GM23338 (cell line): ENCODE measurements around the gene CACNG3. TPM values are rescaled to one million over a fixed set of nuclear protein-coding genes. Genes with fewer than 3 reads are reported as not detected.

Experiments used
- ATAC-seq: fragments of 200-7000 bp; cut with Tn5 transposase; 3 replicates; pipeline ENCODE4 v1.9.1; 2020
- DNase-seq: peaks from one replicate; pipeline ENCODE4 v3.0.0-alpha.2; 2015; ENCODE audit warnings: low spot score
- H2AFZ ChIP-seq: fragments of 200-600 bp; sonication (generic); 2 replicates; pipeline ENCODE4 v1.8.0; 2016; ENCODE audit warnings: antibody characterized with exemption, mild to moderate bottlenecking, moderate library complexity
- H3F3A ChIP-seq: fragments of 200-600 bp; sonication (generic); replicated peaks from 2 replicates; pipeline ENCODE4 v1.8.0; 2017; ENCODE audit warnings: antibody characterized with exemption, mixed run types, low read depth
- H3K27ac ChIP-seq: fragments of 200-600 bp; sonication (generic); 2 replicates; pipeline ENCODE4 v1.6.1; 2016; ENCODE audit warnings: low read depth
- H3K27me3 ChIP-seq: fragments of 200-600 bp; sonication (generic); 2 replicates; pipeline ENCODE4 v1.8.0; 2016; ENCODE audit warnings: mild to moderate bottlenecking, mixed run types, moderate library complexity; ENCODE audit not compliant: insufficient read depth
- H3K36me3 ChIP-seq: fragments of 200-600 bp; sonication (generic); 2 replicates; pipeline ENCODE4 v1.8.0; 2016; ENCODE audit warnings: mild to moderate bottlenecking; ENCODE audit not compliant: insufficient read depth
- H3K4me1 ChIP-seq: fragments of 200-600 bp; sonication (generic); 2 replicates; pipeline ENCODE4 v1.8.0; 2016; ENCODE audit warnings: mild to moderate bottlenecking, moderate library complexity; ENCODE audit not compliant: insufficient read depth
- H3K4me2 ChIP-seq: fragments of 200-600 bp; sonication (generic); 2 replicates; pipeline ENCODE4 v1.7.1; 2017; ENCODE audit warnings: mixed run types
- H3K4me3 ChIP-seq: fragments of 200-600 bp; sonication (generic); 2 replicates; pipeline ENCODE4 v1.6.1; 2016; ENCODE audit warnings: mixed run types
- H3K79me2 ChIP-seq: fragments of 200-600 bp; sonication (generic); replicated peaks from 2 replicates; pipeline ENCODE4 v1.8.0; 2017; ENCODE audit warnings: mild to moderate bottlenecking; ENCODE audit not compliant: insufficient read depth
- H3K9me2 ChIP-seq: fragments of 200-600 bp; sonication (generic); 2 replicates; pipeline ENCODE4 v1.8.0; 2017; ENCODE audit not compliant: insufficient read depth
- H4K20me1 ChIP-seq: fragments of 200-600 bp; sonication (generic); replicated peaks from 2 replicates; pipeline ENCODE4 v1.8.0; 2017; ENCODE audit warnings: mild to moderate bottlenecking; ENCODE audit not compliant: insufficient read depth
- H3K27ac Mint-ChIP-seq: 2 replicates; pipeline ENCODE4 v1.8.0; 2020; ENCODE audit warnings: inconsistent platforms, mild to moderate bottlenecking, moderate library complexity, mixed read lengths
- H3K27me3 Mint-ChIP-seq: 3 replicates; pipeline ENCODE4 v1.8.0; 2022; ENCODE audit warnings: low read depth, mild to moderate bottlenecking, moderate library complexity, mixed read lengths, inconsistent platforms; ENCODE audit not compliant: insufficient read depth, poor library complexity
- H3K36me3 Mint-ChIP-seq: 3 replicates; pipeline ENCODE4 v1.8.0; 2021; ENCODE audit warnings: low read depth, mild to moderate bottlenecking, inconsistent platforms, moderate library complexity, mixed read lengths
- H3K4me1 Mint-ChIP-seq: 3 replicates; pipeline ENCODE4 v1.8.0; 2020; ENCODE audit warnings: mild to moderate bottlenecking, inconsistent platforms, mixed read lengths
- H3K4me3 Mint-ChIP-seq: 3 replicates; pipeline ENCODE4 v1.8.0; 2021; ENCODE audit warnings: moderate library complexity, mild to moderate bottlenecking, inconsistent platforms, mixed read lengths
- H3K9me3 Mint-ChIP-seq: 3 replicates; pipeline ENCODE4 v1.8.0; 2020; ENCODE audit warnings: moderate library complexity, mild to moderate bottlenecking, inconsistent platforms, mixed read lengths
- CREB1 ChIP-seq: fragments of 250-450 bp; sonication (Bioruptor Pico); IDR thresholded peaks from 2 replicates; pipeline ENCODE4 v1.5.0; 2020; ENCODE audit warnings: low read depth, mild to moderate bottlenecking, moderate library complexity
- EZH2 ChIP-seq: fragments of 200-600 bp; sonication (generic); IDR thresholded peaks from one replicate; pipeline ENCODE4 v1.8.0; 2017; ENCODE audit warnings: antibody characterized with exemption, mild to moderate bottlenecking, low read depth; ENCODE audit not compliant: unreplicated experiment
- EZH2phosphoT487 ChIP-seq: fragments of 200-600 bp; sonication (generic); IDR thresholded peaks from one replicate; pipeline ENCODE4 v1.8.1; 2018; ENCODE audit warnings: antibody characterized with exemption; ENCODE audit not compliant: unreplicated experiment
- JUNB ChIP-seq: IDR thresholded peaks from one replicate; pipeline ENCODE4 v1.6.1; 2016; ENCODE audit warnings: antibody characterized with exemption; ENCODE audit not compliant: unreplicated experiment
- NANOG ChIP-seq: IDR thresholded peaks from 2 replicates; pipeline ENCODE4 v1.6.1; 2016; ENCODE audit warnings: antibody characterized with exemption, borderline replicate concordance
- POLR2AphosphoS5 ChIP-seq: IDR thresholded peaks from 2 replicates; pipeline ENCODE4 v1.6.1; 2016; ENCODE audit warnings: antibody characterized with exemption, low read depth
- STAT1 ChIP-seq: IDR thresholded peaks from one replicate; pipeline ENCODE4 v1.6.1; 2016; ENCODE audit warnings: antibody characterized with exemption; ENCODE audit not compliant: unreplicated experiment
- ZNF114 ChIP-seq: fragments of 250-450 bp; sonication (Bioruptor Pico); IDR thresholded peaks from 2 replicates; pipeline ENCODE4 v1.5.0; 2020; ENCODE audit warnings: mild to moderate bottlenecking, moderate library complexity
- ZNF331 ChIP-seq: fragments of 250-450 bp; sonication (Bioruptor Pico); IDR thresholded peaks from 2 replicates; pipeline ENCODE4 v1.5.0; 2020; ENCODE audit warnings: low read depth, mild to moderate bottlenecking, moderate library complexity
- polyA plus RNA-seq: library from polyadenylated mRNA; unstranded; fragments of >200 nt; fragmentation: Nextera tagmentation; extraction: Ambion mirVana; gene quantifications from 2 replicates; pipeline ENCODE4 v1.2.1, GENCODE V29; 2016
- total RNA-seq: library from RNA; depleted of rRNA; stranded (reverse); fragments of >200 nt; shearing (Covaris generic); gene quantifications from 2 replicates; pipeline ENCODE4 v1.2.3, GENCODE V29; 2014
- TF ChIP-seq, protein P1 (sequence below): IDR thresholded peaks from one replicate; pipeline ENCODE4 v1.6.1; 2018; ENCODE audit warnings: antibody characterized with exemption; ENCODE audit not compliant: unreplicated experiment
- TF ChIP-seq, protein P2 (sequence below): fragments of 250-450 bp; sonication (Bioruptor Pico); IDR thresholded peaks from 2 replicates; pipeline ENCODE4 v1.5.0; 2020; ENCODE audit warnings: mild to moderate bottlenecking, moderate library complexity
- TF ChIP-seq, protein P3 (sequence below), 2 experiments: fragments of 200-600 bp in 1 of 2; sonication (generic) in 1 of 2; conservative IDR thresholded peaks; 2 replicates each; pipeline versions ENCODE4 v1.5.1 to v1.6.1; 2016 to 2017; ENCODE audit warnings: antibody characterized with exemption in 2 of 2, low read depth in 2 of 2, mild to moderate bottlenecking in 2 of 2, moderate library complexity in 1 of 2
- TF ChIP-seq, protein P4 (sequence below): IDR thresholded peaks from 2 replicates; pipeline ENCODE4 v1.6.1; 2016; ENCODE audit warnings: antibody characterized with exemption

CACNG3 gene
- total and polyA plus RNA-seq, 2 experiments from 2014 or later = not detected

- no peaks in the 10 kb centered on the region for H3K36me3 ChIP-seq
- Mint-ChIP-seq H3K4me3 (no peak overlapping the region), H3K9me3 (peaks cover 14% of the 10 kb centered on the region), H3K4me1 (peaks cover 4% of the 10 kb centered on the region; the same call in 2 of the 3 replicates), H3K27ac (no peak overlapping the region), H3K36me3 (no peaks in the 10 kb centered on the region), H3K27me3 (peaks cover 4% of the 10 kb centered on the region)
- no peak overlapping the region for H3K27ac ChIP-seq
- DNase-seq = no peak
- H3F3A ChIP-seq = no peaks in the 10 kb centered on the region
- no peak overlapping the region for H2AFZ ChIP-seq
- no peaks in the 10 kb centered on the region for H3K79me2 ChIP-seq
- H3K4me1 ChIP-seq = no peaks in the 10 kb centered on the region
- 0 out of 2 replicates have a peak, but pooled peaks cover 4% of the 10 kb centered on the region for H3K9me2 ChIP-seq
- H3K4me3 ChIP-seq = no peak overlapping the region
- H4K20me1 ChIP-seq = no peaks in the 10 kb centered on the region
- H3K4me2 ChIP-seq = no peak overlapping the region
- no peak for TF ChIP-seq POLR2AphosphoS5
- TF ChIP-seq, protein P1, sequence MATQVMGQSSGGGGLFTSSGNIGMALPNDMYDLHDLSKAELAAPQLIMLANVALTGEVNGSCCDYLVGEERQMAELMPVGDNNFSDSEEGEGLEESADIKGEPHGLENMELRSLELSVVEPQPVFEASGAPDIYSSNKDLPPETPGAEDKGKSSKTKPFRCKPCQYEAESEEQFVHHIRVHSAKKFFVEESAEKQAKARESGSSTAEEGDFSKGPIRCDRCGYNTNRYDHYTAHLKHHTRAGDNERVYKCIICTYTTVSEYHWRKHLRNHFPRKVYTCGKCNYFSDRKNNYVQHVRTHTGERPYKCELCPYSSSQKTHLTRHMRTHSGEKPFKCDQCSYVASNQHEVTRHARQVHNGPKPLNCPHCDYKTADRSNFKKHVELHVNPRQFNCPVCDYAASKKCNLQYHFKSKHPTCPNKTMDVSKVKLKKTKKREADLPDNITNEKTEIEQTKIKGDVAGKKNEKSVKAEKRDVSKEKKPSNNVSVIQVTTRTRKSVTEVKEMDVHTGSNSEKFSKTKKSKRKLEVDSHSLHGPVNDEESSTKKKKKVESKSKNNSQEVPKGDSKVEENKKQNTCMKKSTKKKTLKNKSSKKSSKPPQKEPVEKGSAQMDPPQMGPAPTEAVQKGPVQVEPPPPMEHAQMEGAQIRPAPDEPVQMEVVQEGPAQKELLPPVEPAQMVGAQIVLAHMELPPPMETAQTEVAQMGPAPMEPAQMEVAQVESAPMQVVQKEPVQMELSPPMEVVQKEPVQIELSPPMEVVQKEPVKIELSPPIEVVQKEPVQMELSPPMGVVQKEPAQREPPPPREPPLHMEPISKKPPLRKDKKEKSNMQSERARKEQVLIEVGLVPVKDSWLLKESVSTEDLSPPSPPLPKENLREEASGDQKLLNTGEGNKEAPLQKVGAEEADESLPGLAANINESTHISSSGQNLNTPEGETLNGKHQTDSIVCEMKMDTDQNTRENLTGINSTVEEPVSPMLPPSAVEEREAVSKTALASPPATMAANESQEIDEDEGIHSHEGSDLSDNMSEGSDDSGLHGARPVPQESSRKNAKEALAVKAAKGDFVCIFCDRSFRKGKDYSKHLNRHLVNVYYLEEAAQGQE = no peak
- no peak for TF ChIP-seq ZNF331 (CRISPR knock-in tag)
- TF ChIP-seq EZH2 = no peak
- TF ChIP-seq CREB1 (CRISPR knock-in tag) = no peak
- TF ChIP-seq JUNB = no peak
- no peak for TF ChIP-seq NANOG
- TF ChIP-seq STAT1 = no peak
- TF ChIP-seq EZH2phosphoT487 = no peak
- no peak for TF ChIP-seq ZNF114 (CRISPR knock-in tag)
- TF ChIP-seq, protein P2, sequence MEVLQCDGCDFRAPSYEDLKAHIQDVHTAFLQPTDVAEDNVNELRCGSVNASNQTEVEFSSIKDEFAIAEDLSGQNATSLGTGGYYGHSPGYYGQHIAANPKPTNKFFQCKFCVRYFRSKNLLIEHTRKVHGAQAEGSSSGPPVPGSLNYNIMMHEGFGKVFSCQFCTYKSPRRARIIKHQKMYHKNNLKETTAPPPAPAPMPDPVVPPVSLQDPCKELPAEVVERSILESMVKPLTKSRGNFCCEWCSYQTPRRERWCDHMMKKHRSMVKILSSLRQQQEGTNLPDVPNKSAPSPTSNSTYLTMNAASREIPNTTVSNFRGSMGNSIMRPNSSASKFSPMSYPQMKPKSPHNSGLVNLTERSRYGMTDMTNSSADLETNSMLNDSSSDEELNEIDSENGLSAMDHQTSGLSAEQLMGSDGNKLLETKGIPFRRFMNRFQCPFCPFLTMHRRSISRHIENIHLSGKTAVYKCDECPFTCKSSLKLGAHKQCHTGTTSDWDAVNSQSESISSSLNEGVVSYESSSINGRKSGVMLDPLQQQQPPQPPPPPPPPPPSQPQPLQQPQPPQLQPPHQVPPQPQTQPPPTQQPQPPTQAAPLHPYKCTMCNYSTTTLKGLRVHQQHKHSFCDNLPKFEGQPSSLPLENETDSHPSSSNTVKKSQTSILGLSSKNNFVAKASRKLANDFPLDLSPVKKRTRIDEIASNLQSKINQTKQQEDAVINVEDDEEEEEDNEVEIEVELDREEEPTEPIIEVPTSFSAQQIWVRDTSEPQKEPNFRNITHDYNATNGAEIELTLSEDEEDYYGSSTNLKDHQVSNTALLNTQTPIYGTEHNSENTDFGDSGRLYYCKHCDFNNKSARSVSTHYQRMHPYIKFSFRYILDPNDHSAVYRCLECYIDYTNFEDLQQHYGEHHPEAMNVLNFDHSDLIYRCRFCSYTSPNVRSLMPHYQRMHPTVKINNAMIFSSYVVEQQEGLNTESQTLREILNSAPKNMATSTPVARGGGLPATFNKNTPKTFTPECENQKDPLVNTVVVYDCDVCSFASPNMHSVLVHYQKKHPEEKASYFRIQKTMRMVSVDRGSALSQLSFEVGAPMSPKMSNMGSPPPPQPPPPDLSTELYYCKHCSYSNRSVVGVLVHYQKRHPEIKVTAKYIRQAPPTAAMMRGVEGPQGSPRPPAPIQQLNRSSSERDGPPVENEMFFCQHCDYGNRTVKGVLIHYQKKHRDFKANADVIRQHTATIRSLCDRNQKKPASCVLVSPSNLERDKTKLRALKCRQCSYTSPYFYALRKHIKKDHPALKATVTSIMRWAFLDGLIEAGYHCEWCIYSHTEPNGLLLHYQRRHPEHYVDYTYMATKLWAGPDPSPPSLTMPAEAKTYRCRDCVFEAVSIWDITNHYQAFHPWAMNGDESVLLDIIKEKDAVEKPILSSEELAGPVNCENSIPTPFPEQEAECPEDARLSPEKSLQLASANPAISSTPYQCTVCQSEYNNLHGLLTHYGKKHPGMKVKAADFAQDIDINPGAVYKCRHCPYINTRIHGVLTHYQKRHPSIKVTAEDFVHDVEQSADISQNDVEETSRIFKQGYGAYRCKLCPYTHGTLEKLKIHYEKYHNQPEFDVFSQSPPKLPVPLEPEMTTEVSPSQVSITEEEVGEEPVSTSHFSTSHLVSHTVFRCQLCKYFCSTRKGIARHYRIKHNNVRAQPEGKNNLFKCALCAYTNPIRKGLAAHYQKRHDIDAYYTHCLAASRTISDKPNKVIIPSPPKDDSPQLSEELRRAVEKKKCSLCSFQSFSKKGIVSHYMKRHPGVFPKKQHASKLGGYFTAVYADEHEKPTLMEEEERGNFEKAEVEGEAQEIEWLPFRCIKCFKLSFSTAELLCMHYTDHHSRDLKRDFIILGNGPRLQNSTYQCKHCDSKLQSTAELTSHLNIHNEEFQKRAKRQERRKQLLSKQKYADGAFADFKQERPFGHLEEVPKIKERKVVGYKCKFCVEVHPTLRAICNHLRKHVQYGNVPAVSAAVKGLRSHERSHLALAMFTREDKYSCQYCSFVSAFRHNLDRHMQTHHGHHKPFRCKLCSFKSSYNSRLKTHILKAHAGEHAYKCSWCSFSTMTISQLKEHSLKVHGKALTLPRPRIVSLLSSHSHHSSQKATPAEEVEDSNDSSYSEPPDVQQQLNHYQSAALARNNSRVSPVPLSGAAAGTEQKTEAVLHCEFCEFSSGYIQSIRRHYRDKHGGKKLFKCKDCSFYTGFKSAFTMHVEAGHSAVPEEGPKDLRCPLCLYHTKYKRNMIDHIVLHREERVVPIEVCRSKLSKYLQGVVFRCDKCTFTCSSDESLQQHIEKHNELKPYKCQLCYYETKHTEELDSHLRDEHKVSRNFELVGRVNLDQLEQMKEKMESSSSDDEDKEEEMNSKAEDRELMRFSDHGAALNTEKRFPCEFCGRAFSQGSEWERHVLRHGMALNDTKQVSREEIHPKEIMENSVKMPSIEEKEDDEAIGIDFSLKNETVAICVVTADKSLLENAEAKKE (CRISPR knock-in tag) = no peak
- TF ChIP-seq, protein P3, sequence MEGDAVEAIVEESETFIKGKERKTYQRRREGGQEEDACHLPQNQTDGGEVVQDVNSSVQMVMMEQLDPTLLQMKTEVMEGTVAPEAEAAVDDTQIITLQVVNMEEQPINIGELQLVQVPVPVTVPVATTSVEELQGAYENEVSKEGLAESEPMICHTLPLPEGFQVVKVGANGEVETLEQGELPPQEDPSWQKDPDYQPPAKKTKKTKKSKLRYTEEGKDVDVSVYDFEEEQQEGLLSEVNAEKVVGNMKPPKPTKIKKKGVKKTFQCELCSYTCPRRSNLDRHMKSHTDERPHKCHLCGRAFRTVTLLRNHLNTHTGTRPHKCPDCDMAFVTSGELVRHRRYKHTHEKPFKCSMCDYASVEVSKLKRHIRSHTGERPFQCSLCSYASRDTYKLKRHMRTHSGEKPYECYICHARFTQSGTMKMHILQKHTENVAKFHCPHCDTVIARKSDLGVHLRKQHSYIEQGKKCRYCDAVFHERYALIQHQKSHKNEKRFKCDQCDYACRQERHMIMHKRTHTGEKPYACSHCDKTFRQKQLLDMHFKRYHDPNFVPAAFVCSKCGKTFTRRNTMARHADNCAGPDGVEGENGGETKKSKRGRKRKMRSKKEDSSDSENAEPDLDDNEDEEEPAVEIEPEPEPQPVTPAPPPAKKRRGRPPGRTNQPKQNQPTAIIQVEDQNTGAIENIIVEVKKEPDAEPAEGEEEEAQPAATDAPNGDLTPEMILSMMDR (conservative IDR thresholded peaks at IDR 0.05; ENCODE audit: low read depth in 2 of 2) = no peak
- TF ChIP-seq, protein P4, sequence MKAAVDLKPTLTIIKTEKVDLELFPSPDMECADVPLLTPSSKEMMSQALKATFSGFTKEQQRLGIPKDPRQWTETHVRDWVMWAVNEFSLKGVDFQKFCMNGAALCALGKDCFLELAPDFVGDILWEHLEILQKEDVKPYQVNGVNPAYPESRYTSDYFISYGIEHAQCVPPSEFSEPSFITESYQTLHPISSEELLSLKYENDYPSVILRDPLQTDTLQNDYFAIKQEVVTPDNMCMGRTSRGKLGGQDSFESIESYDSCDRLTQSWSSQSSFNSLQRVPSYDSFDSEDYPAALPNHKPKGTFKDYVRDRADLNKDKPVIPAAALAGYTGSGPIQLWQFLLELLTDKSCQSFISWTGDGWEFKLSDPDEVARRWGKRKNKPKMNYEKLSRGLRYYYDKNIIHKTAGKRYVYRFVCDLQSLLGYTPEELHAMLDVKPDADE = no peak
- no peak for ATAC-seq
- no peaks in the 10 kb centered on the region for H3K27me3 ChIP-seq
These were observed 19.3 kb downstream of the CACNG3 start for GRCh38 chr16:24275413-24275812.
